GM18873 (cell line): ENCODE measurements around the gene LSM14B.
A peak's percentile ranks its signal among the peaks of the same experiment; 100 is the strongest.
"Not testable (repeated sequence)": the region's sequence is repeated elsewhere in the genome, so short reads cannot be mapped to it uniquely, and the experiment has no call there.

ENCODE experiments used
- ATAC-seq: cut with Tn5 transposase; IDR thresholded peaks from one replicate; pipeline ENCODE4 v1.9.1; 2021; ENCODE audit warnings: mild to moderate bottlenecking, moderate library complexity, moderate number of reproducible peaks; ENCODE audit not compliant: unreplicated experiment, low FRiP score

The LSM14B gene

GRCh38 chr20:62111148-62111547, 11.1 kb upstream of the LSM14B start:
- ATAC-seq, result no peak

GRCh38 chr20:62112368-62112767, 9.9 kb upstream of the LSM14B start:
- no peak for ATAC-seq

- ATAC-seq, result no peak
Measured at GRCh38 chr20:62114894-62115293, 7.4 kb upstream of the LSM14B start.

- ATAC-seq, result not testable (repeated sequence)
Measured at GRCh38 chr20:62115800-62116407, 6.4 kb upstream of the LSM14B start.

GRCh38 chr20:62116558-62117361, 5.5 kb upstream of the LSM14B start:
- ATAC-seq, result no peak

GRCh38 chr20:62117362-62117646, 5.0 kb upstream of the LSM14B start:
- no peak for ATAC-seq

- no peak for ATAC-seq
Measured at GRCh38 chr20:62117658-62118057, 4.6 kb upstream of the LSM14B start.

- no peak for ATAC-seq
Measured at GRCh38 chr20:62118113-62119043, 3.9 kb upstream of the LSM14B start.

- ATAC-seq, result no peak
Measured at GRCh38 chr20:62119115-62119514, 3.2 kb upstream of the LSM14B start.

- no peak for ATAC-seq
Measured at GRCh38 chr20:62119591-62120364, 2.5 kb upstream of the LSM14B start.

- no peak for ATAC-seq
Measured at GRCh38 chr20:62120365-62120762, 1.9 kb upstream of the LSM14B start.

GRCh38 chr20:62120990-62121775, 1.1 kb upstream of the LSM14B start:
- ATAC-seq, result peak; percentile 9

GRCh38 chr20:62122654-62123449, 577 bp downstream of the LSM14B start:
- peak; percentile 4 for ATAC-seq

GRCh38 chr20:62123450-62124118, 1.3 kb downstream of the LSM14B start:
- no peak for ATAC-seq

- no peak for ATAC-seq
Measured at GRCh38 chr20:62126141-62126540, 3.9 kb downstream of the LSM14B start.

- no peak for ATAC-seq
Measured at GRCh38 chr20:62127799-62128198, 5.5 kb downstream of the LSM14B start.

GRCh38 chr20:62128502-62128901, 6.2 kb downstream of the LSM14B start:
- ATAC-seq, result no peak

- ATAC-seq, result no peak
Measured at GRCh38 chr20:62129731-62130531, 7.7 kb downstream of the LSM14B start.
